Stimulated activated CD4-positive, alpha-beta T cell treated with anti-CD3 and anti-CD28 coated beads, Interleukin-4, amount 100 ng/mL, for 48 hours (primary cell): ENCODE data around the gene RBL1.
"Not testable (repeated sequence)": the region's sequence is repeated elsewhere in the genome, so short reads cannot be mapped to it uniquely, and the experiment has no call there.

Experiments
- DNase-seq, 2 donors: peaks; one replicate each; pipeline ENCODE4 v3.0.0-alpha.2; 2020; ENCODE audit warnings: low read depth in 2 of 2

The RBL1 gene

GRCh38 chr20:37075932-37076685 is 19.7 kb downstream of the RBL1 start:
- no peak for DNase-seq

- no peak for DNase-seq
Observed at GRCh38 chr20:37072293-37073196, 23.3 kb downstream of the RBL1 start.

GRCh38 chr20:37071481-37071911 is 24.3 kb downstream of the RBL1 start:
- DNase-seq = no peak

- not testable (repeated sequence) for DNase-seq
Observed at GRCh38 chr20:37069563-37069962, 26.2 kb downstream of the RBL1 start.

- DNase-seq = no peak
Observed at GRCh38 chr20:37066168-37066567, 29.6 kb downstream of the RBL1 start.

GRCh38 chr20:37055276-37055675 is 40.5 kb downstream of the RBL1 start:
- no peak for DNase-seq

- no peak for DNase-seq
Observed at GRCh38 chr20:37053230-37053950, 42.4 kb downstream of the RBL1 start.

GRCh38 chr20:37042986-37043972 is 52.5 kb downstream of the RBL1 start:
- DNase-seq = no peak

- not testable (repeated sequence) for DNase-seq
Observed at GRCh38 chr20:37039366-37039765, 56.4 kb downstream of the RBL1 start.

- DNase-seq = no peak
Observed at GRCh38 chr20:37032077-37032476, 63.7 kb downstream of the RBL1 start.

GRCh38 chr20:37020636-37021035 is 75.2 kb downstream of the RBL1 start:
- no peak for DNase-seq

GRCh38 chr20:37012631-37013030 is 83.2 kb downstream of the RBL1 start:
- DNase-seq = not testable (repeated sequence)

GRCh38 chr20:37011858-37012257 is 83.9 kb downstream of the RBL1 start:
- DNase-seq = not testable (repeated sequence)

GRCh38 chr20:37011147-37011546 is 84.7 kb downstream of the RBL1 start:
- DNase-seq = no peak

- no peak for DNase-seq
Observed at GRCh38 chr20:37007898-37008649, 87.7 kb downstream of the RBL1 start.

GRCh38 chr20:37005062-37005942 is 90.5 kb downstream of the RBL1 start:
- DNase-seq = not testable (repeated sequence)

GRCh38 chr20:37001634-37002033 is 94.2 kb downstream of the RBL1 start:
- not testable (repeated sequence) for DNase-seq

- DNase-seq = not testable (repeated sequence)
Observed at GRCh38 chr20:37000171-37000570, 95.6 kb downstream of the RBL1 start.

- DNase-seq = no peak
Observed at GRCh38 chr20:36998652-36999051, 97.1 kb downstream of the RBL1 start.
